HepG2 (cell line): ENCODE results near the gene HOXC10. TPM values are rescaled to one million over a fixed set of nuclear protein-coding genes. Genes with fewer than 3 reads are reported as not detected.

Experiments
- BRD4 ChIP-seq: sonication (generic); formaldehyde crosslinking; IDR thresholded peaks from 2 replicates; pipeline ENCODE4 v1.4.0; 2020; ENCODE audit warnings: missing genetic modification reagents
- FLYWCH1 ChIP-seq: sonication (generic); formaldehyde crosslinking; IDR thresholded peaks from 2 replicates; pipeline ENCODE4 v1.8.1; 2023; ENCODE audit warnings: mild to moderate bottlenecking, missing genetic modification reagents
- MED1 ChIP-seq: sonication (generic); formaldehyde crosslinking; IDR thresholded peaks from 2 replicates; pipeline ENCODE4 v1.4.0; 2020; ENCODE audit warnings: missing genetic modification reagents
- PRDM15 ChIP-seq: sonication (generic); formaldehyde crosslinking; IDR thresholded peaks from 2 replicates; pipeline ENCODE4 v1.4.0; 2020; ENCODE audit warnings: missing genetic modification reagents
- STAG1 ChIP-seq: sonication (generic); formaldehyde crosslinking; IDR thresholded peaks from 2 replicates; pipeline ENCODE4 v1.4.0; 2020; ENCODE audit warnings: missing genetic modification reagents
- WIZ ChIP-seq: sonication (generic); formaldehyde crosslinking; IDR thresholded peaks from 2 replicates; pipeline ENCODE4 v1.5.1; 2020; ENCODE audit warnings: mild to moderate bottlenecking, missing genetic modification reagents
- XBP1 ChIP-seq: sonication (generic); formaldehyde crosslinking; IDR thresholded peaks from 2 replicates; pipeline ENCODE4 v1.5.0; 2020; ENCODE audit warnings: missing genetic modification reagents
- ZBTB20 ChIP-seq: sonication (generic); formaldehyde crosslinking; IDR thresholded peaks from 2 replicates; pipeline ENCODE4 v1.8.1; 2023; ENCODE audit warnings: missing genetic modification reagents, low read depth, mild to moderate bottlenecking, borderline replicate concordance
- ZNF616 ChIP-seq: sonication (generic); formaldehyde crosslinking; IDR thresholded peaks from 2 replicates; pipeline ENCODE4 v1.5.0; 2020; ENCODE audit warnings: low read depth, mild to moderate bottlenecking, missing genetic modification reagents
- ZNF746 ChIP-seq: sonication (generic); formaldehyde crosslinking; IDR thresholded peaks from 2 replicates; pipeline ENCODE4 v1.8.0; 2022; ENCODE audit warnings: mild to moderate bottlenecking, missing genetic modification reagents
- ZNF768 ChIP-seq: sonication (generic); formaldehyde crosslinking; IDR thresholded peaks from 2 replicates; pipeline ENCODE4 v1.4.0; 2020; ENCODE audit warnings: missing genetic modification reagents
- ZNF780A ChIP-seq: sonication (generic); formaldehyde crosslinking; IDR thresholded peaks from 2 replicates; pipeline ENCODE4 v1.8.0; 2022; ENCODE audit warnings: mild to moderate bottlenecking, missing genetic modification reagents, moderate library complexity
- ZNF788 ChIP-seq: sonication (generic); formaldehyde crosslinking; IDR thresholded peaks from 2 replicates; pipeline ENCODE4 v1.5.0; 2020; ENCODE audit warnings: mild to moderate bottlenecking, missing genetic modification reagents, borderline replicate concordance
- ZNF790 ChIP-seq: sonication (generic); formaldehyde crosslinking; IDR thresholded peaks from 2 replicates; pipeline ENCODE4 v1.8.0; 2022; ENCODE audit warnings: missing genetic modification reagents, mild to moderate bottlenecking, borderline replicate concordance
- polyA plus RNA-seq, 8 experiments: library from polyadenylated mRNA; depleted of rRNA in 3 of 8; stranded (reverse) in 7 of 8; unstranded in 1 of 8; fragments of >200 nt; fragmentation: Illumina TruSeq in 4 of 8; extraction: Trizol in 4 of 8; gene quantifications; 2 replicates each; pipeline versions ENCODE4 v1.2.1 to v1.2.3, GENCODE V29; 2011 to 2016; ENCODE audit warnings: low read depth in 4 of 8, missing spikeins in 1 of 8, mixed read lengths in 1 of 8; ENCODE audit not compliant: insufficient read depth in 1 of 8
- total RNA-seq, 5 experiments: library from RNA; depleted of rRNA; stranded (reverse); fragments of >200 nt; fragmentation: Illumina TruSeq; extraction: Trizol; gene quantifications; 2 replicates each; pipeline ENCODE4 v1.2.3, GENCODE V29; 2016; ENCODE audit warnings: low read depth in 1 of 5
- TF ChIP-seq, protein P1 (sequence below): sonication (generic); formaldehyde crosslinking; IDR thresholded peaks from 2 replicates; pipeline ENCODE4 v1.8.0; 2022; ENCODE audit warnings: missing genetic modification reagents, mild to moderate bottlenecking, inconsistent platforms, borderline replicate concordance
- TF ChIP-seq, protein P2 (sequence below), 2 experiments: sonication (generic) in 1 of 2; formaldehyde crosslinking in 1 of 2; IDR thresholded peaks; 2 replicates each; pipeline versions ENCODE4 v1.5.1 to v1.6.1; 2011 to 2020; ENCODE audit warnings: borderline replicate concordance in 1 of 2, low read depth in 1 of 2, low read length in 1 of 2, mild to moderate bottlenecking in 1 of 2, missing genetic modification reagents in 1 of 2, moderate library complexity in 1 of 2
- TF ChIP-seq, protein P3 (sequence below): sonication (generic); formaldehyde crosslinking; IDR thresholded peaks from 2 replicates; pipeline ENCODE4 v1.8.1; 2023; ENCODE audit warnings: mild to moderate bottlenecking, inconsistent platforms, moderate library complexity, missing genetic modification reagents, borderline replicate concordance

The HOXC10 gene
- total and polyA plus RNA-seq, 2 of the 13 experiments (the other 11 are each of a cell fraction or from before 2014, with no cell fraction given) = not detected

GRCh38 chr12:53994264-53995001 lies 9.5 kb downstream of the HOXC10 start (continued):
- TF ChIP-seq, protein P1, sequence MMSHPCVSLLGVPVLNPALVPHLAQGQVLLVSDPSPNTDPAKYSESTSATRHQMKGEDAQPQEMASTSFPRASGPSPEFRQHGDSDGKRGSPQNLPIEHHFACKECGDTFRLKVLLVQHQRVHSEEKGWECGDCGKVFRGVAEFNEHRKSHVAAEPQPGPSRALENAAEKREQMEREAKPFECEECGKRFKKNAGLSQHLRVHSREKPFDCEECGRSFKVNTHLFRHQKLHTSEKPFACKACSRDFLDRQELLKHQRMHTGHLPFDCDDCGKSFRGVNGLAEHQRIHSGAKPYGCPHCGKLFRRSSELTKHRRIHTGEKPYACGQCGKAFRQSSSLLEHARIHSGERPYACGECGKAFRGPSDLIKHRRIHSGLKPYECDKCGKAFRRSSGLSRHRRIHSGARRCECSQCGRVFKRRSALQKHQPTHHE (CRISPR knock-in tag) = no peak
- TF ChIP-seq FLYWCH1 (no peak), WIZ (CRISPR knock-in tag) (no peak), PRDM15 (CRISPR knock-in tag) (peak; percentile 68; the same call in 1 of the 2 replicates), XBP1 (CRISPR knock-in tag) (no peak), ZBTB20 (no peak), ZNF780A (CRISPR knock-in tag) (no peak), ZNF788 (peak; percentile 69; the same call in 1 of the 2 replicates), STAG1 (no peak), ZNF746 (CRISPR knock-in tag) (0 out of 2 replicates have a peak, but pooled peaks have one; percentile 60), ZNF768 (CRISPR knock-in tag) (0 out of 2 replicates have a peak, but pooled peaks have one; percentile 25), MED1 (peak; percentile 39; the same call in 1 of the 2 replicates), ZNF616 (no peak), BRD4 (CRISPR knock-in tag) (no peak), ZNF790 (CRISPR knock-in tag) (no peak)
- TF ChIP-seq, protein P2, sequence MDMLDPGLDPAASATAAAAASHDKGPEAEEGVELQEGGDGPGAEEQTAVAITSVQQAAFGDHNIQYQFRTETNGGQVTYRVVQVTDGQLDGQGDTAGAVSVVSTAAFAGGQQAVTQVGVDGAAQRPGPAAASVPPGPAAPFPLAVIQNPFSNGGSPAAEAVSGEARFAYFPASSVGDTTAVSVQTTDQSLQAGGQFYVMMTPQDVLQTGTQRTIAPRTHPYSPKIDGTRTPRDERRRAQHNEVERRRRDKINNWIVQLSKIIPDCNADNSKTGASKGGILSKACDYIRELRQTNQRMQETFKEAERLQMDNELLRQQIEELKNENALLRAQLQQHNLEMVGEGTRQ (IDR thresholded peaks at IDR 0.05; ENCODE audit: low read depth, low read length) = no peak
- TF ChIP-seq, protein P2 (CRISPR knock-in tag; IDR thresholded peaks at IDR 0.05; ENCODE audit: borderline replicate concordance) = no peak
- TF ChIP-seq, protein P3, sequence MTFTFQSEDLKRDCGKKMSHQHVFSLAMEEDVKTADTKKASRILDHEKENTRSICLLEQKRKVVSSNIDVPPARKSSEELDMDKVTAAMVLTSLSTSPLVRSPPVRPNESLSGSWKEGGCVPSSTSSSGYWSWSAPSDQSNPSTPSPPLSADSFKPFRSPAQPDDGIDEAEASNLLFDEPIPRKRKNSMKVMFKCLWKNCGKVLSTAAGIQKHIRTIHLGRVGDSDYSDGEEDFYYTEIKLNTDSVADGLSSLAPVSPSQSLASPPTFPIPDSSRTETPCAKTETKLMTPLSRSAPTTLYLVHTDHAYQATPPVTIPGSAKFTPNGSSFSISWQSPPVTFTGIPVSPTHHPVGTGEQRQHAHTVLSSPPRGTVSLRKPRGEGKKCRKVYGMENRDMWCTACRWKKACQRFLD = no peak
